ENCODE results near the gene ZNF319. TPM values are rescaled to one million over a fixed set of nuclear protein-coding genes. Genes with fewer than 3 reads are reported as not detected.

ZNF319 gene
- total and polyA plus RNA-seq, 2 experiments from 2014 or later: 1.7 to 10.0 TPM

DNA sequence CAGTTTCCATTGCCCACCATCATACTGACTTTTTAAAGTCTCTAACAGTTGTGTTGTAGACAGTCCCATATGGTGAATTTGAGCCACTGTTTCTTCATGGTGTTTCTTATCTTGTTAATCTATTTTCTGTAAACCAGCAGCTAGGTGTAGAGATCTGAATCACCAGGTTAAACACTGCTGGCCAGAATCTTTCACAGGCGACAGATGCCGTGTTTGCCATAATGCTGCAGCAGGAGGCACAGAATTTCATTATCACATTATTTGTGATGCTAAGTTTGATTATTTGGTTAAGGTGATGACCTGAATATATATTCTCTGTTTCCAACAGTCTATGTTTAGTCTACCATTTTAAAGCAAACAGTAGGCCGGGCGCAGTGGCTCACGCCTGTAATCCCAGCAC is 18.1 kb downstream of the ZNF319 start:
- H3K9me2 ChIP-seq (ENCODE audit: insufficient read depth): no peaks in the 10 kb centered on the region
- Mint-ChIP-seq H3K27me3 (ENCODE audit: insufficient read depth, low read depth, poor library complexity) (peaks cover 30% of the 10 kb centered on the region), H3K36me3 (ENCODE audit: low read depth) (no peaks in the 10 kb centered on the region), H3K27ac (no peak overlapping the region), H3K4me1 (peaks cover 9% of the 10 kb centered on the region; the same call in 2 of the 3 replicates), H3K9me3 (no peaks in the 10 kb centered on the region), H3K4me3 (no peak overlapping the region)
- H3K4me3 ChIP-seq: no peak overlapping the region
- H3F3A ChIP-seq (replicated peaks; ENCODE audit: low read depth): no peaks in the 10 kb centered on the region
- no peaks in the 10 kb centered on the region for H4K20me1 ChIP-seq (replicated peaks; ENCODE audit: insufficient read depth)
- H3K4me2 ChIP-seq: no peak overlapping the region
- DNase-seq (ENCODE audit: low spot score) (no peak), ATAC-seq (no peak)
- no peak for TF ChIP-seq JUNB (IDR thresholded peaks at IDR 0.05; ENCODE audit: unreplicated experiment)
- TF ChIP-seq CREB1 (CRISPR knock-in tag; IDR thresholded peaks at IDR 0.05; ENCODE audit: low read depth): no peak
- TF ChIP-seq EZH2 (IDR thresholded peaks at IDR 0.05; ENCODE audit: low read depth, unreplicated experiment): no peak
- TF ChIP-seq NANOG (IDR thresholded peaks at IDR 0.05; ENCODE audit: borderline replicate concordance): no peak
- no peak for TF ChIP-seq CTCF (conservative IDR thresholded peaks at IDR 0.05; ENCODE audit: low read depth in 2 of 2)
- no peak for TF ChIP-seq ZNF331 (CRISPR knock-in tag; IDR thresholded peaks at IDR 0.05; ENCODE audit: low read depth)
- no peak for TF ChIP-seq REST (IDR thresholded peaks at IDR 0.05; ENCODE audit: unreplicated experiment)
- TF ChIP-seq ZNF114 (CRISPR knock-in tag; IDR thresholded peaks at IDR 0.05): no peak
- TF ChIP-seq STAT1 (IDR thresholded peaks at IDR 0.05; ENCODE audit: unreplicated experiment): no peak
- no peak for TF ChIP-seq POLR2AphosphoS5 (IDR thresholded peaks at IDR 0.05; ENCODE audit: low read depth)
- TF ChIP-seq, protein P1, sequence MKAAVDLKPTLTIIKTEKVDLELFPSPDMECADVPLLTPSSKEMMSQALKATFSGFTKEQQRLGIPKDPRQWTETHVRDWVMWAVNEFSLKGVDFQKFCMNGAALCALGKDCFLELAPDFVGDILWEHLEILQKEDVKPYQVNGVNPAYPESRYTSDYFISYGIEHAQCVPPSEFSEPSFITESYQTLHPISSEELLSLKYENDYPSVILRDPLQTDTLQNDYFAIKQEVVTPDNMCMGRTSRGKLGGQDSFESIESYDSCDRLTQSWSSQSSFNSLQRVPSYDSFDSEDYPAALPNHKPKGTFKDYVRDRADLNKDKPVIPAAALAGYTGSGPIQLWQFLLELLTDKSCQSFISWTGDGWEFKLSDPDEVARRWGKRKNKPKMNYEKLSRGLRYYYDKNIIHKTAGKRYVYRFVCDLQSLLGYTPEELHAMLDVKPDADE (IDR thresholded peaks at IDR 0.05): no peak
- TF ChIP-seq, protein P2, sequence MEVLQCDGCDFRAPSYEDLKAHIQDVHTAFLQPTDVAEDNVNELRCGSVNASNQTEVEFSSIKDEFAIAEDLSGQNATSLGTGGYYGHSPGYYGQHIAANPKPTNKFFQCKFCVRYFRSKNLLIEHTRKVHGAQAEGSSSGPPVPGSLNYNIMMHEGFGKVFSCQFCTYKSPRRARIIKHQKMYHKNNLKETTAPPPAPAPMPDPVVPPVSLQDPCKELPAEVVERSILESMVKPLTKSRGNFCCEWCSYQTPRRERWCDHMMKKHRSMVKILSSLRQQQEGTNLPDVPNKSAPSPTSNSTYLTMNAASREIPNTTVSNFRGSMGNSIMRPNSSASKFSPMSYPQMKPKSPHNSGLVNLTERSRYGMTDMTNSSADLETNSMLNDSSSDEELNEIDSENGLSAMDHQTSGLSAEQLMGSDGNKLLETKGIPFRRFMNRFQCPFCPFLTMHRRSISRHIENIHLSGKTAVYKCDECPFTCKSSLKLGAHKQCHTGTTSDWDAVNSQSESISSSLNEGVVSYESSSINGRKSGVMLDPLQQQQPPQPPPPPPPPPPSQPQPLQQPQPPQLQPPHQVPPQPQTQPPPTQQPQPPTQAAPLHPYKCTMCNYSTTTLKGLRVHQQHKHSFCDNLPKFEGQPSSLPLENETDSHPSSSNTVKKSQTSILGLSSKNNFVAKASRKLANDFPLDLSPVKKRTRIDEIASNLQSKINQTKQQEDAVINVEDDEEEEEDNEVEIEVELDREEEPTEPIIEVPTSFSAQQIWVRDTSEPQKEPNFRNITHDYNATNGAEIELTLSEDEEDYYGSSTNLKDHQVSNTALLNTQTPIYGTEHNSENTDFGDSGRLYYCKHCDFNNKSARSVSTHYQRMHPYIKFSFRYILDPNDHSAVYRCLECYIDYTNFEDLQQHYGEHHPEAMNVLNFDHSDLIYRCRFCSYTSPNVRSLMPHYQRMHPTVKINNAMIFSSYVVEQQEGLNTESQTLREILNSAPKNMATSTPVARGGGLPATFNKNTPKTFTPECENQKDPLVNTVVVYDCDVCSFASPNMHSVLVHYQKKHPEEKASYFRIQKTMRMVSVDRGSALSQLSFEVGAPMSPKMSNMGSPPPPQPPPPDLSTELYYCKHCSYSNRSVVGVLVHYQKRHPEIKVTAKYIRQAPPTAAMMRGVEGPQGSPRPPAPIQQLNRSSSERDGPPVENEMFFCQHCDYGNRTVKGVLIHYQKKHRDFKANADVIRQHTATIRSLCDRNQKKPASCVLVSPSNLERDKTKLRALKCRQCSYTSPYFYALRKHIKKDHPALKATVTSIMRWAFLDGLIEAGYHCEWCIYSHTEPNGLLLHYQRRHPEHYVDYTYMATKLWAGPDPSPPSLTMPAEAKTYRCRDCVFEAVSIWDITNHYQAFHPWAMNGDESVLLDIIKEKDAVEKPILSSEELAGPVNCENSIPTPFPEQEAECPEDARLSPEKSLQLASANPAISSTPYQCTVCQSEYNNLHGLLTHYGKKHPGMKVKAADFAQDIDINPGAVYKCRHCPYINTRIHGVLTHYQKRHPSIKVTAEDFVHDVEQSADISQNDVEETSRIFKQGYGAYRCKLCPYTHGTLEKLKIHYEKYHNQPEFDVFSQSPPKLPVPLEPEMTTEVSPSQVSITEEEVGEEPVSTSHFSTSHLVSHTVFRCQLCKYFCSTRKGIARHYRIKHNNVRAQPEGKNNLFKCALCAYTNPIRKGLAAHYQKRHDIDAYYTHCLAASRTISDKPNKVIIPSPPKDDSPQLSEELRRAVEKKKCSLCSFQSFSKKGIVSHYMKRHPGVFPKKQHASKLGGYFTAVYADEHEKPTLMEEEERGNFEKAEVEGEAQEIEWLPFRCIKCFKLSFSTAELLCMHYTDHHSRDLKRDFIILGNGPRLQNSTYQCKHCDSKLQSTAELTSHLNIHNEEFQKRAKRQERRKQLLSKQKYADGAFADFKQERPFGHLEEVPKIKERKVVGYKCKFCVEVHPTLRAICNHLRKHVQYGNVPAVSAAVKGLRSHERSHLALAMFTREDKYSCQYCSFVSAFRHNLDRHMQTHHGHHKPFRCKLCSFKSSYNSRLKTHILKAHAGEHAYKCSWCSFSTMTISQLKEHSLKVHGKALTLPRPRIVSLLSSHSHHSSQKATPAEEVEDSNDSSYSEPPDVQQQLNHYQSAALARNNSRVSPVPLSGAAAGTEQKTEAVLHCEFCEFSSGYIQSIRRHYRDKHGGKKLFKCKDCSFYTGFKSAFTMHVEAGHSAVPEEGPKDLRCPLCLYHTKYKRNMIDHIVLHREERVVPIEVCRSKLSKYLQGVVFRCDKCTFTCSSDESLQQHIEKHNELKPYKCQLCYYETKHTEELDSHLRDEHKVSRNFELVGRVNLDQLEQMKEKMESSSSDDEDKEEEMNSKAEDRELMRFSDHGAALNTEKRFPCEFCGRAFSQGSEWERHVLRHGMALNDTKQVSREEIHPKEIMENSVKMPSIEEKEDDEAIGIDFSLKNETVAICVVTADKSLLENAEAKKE (CRISPR knock-in tag; IDR thresholded peaks at IDR 0.05): no peak
- no peak for TF ChIP-seq EZH2phosphoT487 (IDR thresholded peaks at IDR 0.05; ENCODE audit: unreplicated experiment)
- H3K36me3 ChIP-seq (ENCODE audit: insufficient read depth): no peaks in the 10 kb centered on the region
- no peak overlapping the region for H3K27ac ChIP-seq (ENCODE audit: low read depth)
- H3K27me3 ChIP-seq (ENCODE audit: insufficient read depth): peaks cover 38% of the 10 kb centered on the region
- H2AFZ ChIP-seq: no peak overlapping the region
- H3K4me1 ChIP-seq (ENCODE audit: insufficient read depth): peaks cover 6% of the 10 kb centered on the region; the same call in 1 of the 2 replicates
- H3K79me2 ChIP-seq (replicated peaks; ENCODE audit: insufficient read depth): no peaks in the 10 kb centered on the region
